SK-N-DZ (cell line): ENCODE data around the gene C15orf39.

Experiments
- DNase-seq: peaks from one replicate; pipeline ENCODE4 v3.0.0-alpha.2; 2015; ENCODE audit warnings: low spot score

The C15orf39 gene

DNA sequence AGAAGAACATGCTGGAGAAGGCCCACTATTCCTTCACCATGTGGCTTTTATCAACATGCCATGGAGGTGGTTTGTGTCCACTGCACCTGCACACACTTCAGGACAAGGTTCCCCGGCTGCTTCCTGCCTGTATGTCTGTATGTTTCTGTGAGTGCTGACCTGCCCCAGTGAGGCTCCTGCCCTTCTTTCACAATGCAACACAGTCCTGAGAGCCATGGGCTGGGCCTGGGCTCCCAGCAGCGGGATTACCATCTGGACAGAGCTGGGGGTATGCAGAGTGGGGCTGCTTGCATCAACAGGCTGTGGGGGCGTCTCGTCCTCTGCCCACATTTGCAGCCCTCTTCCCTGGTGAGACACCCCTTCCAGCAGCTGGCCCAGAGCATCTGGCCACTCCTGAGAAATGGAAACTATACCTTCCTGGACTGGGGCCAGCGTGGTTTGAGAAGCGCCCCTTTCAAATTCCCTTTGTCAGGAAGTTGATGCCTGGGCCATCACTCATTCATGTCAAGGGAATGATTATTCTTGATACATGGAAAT is 29.3 kb upstream of the C15orf39 start:
- no peak for DNase-seq

DNA sequence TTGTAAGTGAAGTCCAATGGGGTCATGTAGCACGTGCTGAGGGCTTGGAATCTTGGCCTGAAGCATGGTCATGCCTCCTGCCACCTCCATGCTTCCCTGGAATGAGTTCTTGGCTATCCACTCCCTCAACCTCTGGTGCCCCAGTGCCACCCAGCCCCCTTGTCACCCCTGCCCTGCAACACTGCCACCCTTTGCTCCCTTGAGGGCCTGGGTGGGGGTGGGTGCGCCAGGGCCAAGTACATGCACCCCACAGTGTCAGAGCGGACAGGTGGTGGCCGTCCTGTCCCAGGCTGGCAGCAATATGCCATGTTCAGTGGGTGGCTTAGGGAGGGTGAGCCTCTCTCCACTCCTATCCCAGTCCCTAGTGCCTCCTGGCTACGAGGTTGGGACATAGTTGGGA is 27.6 kb upstream of the C15orf39 start:
- DNase-seq = no peak

GRCh38 chr15:75174729-75175128 is 27.0 kb upstream of the C15orf39 start:
- no peak for DNase-seq

GRCh38 chr15:75176396-75176761 is 25.3 kb upstream of the C15orf39 start:
- DNase-seq = no peak

GRCh38 chr15:75177360-75178071 is 24.2 kb upstream of the C15orf39 start:
- no peak for DNase-seq

- DNase-seq = peak; percentile 58
These were observed 23.3 kb upstream of the C15orf39 start for GRCh38 chr15:75178171-75178937.

DNA sequence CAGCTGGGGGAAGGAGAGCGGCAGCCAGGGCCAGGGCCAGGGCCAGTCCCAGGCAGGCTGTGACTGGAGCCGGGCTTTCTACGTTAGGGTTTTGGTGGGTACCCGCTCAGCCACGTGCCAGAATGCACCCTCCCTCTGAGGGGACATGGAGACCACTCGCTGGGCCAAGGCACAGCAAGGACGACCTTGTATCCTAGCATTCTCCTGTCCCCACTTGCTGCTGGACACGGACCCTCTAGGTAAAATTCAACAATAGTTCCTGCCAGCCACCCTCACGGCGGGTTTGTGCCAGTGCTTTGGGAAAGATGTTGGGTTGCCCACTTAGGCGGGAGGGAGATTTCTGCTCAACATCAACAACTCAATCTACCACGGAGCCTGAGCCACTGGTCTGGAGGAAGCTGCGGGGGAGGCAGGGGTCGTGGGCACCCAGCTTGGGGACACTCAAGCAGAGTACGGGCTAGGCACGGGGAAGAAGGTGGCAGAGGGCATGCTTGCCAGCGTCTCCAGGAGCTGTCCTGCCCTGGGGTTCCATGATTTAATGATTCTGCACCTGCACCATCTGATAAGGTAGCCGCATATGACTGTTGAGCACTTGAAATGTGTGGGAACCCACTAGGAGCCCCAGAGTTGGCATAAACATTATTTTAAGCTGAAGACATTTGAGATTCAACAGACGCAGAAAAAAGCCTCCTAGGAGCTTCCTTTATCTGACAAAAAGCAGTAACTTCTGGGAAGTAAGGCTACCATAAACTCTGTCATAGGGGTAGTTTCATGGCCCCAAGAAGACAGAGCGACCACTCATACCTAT is 22.5 kb upstream of the C15orf39 start:
- no peak for DNase-seq

- DNase-seq = no peak
These were observed 21.9 kb upstream of the C15orf39 start for GRCh38 chr15:75179746-75180140.

DNA sequence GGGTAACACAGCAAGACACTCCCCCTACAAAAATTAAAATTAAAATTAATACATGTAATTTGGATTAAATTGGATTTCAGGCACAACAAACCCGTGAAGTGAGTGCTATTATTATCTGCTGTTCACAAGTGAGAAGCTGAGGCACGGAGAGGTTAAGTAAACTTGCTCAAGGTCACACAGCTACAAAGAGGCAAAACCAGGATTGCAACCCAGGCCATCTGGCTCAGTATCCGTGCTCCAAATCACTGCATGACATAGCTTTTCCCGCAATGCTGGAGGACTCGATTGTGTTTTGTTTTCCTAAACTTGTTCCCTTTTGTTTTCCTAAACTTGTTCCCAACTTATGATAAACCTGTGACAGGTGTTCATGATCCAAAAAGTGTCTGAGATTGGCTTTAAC is 19.9 kb upstream of the C15orf39 start:
- no peak for DNase-seq

DNA sequence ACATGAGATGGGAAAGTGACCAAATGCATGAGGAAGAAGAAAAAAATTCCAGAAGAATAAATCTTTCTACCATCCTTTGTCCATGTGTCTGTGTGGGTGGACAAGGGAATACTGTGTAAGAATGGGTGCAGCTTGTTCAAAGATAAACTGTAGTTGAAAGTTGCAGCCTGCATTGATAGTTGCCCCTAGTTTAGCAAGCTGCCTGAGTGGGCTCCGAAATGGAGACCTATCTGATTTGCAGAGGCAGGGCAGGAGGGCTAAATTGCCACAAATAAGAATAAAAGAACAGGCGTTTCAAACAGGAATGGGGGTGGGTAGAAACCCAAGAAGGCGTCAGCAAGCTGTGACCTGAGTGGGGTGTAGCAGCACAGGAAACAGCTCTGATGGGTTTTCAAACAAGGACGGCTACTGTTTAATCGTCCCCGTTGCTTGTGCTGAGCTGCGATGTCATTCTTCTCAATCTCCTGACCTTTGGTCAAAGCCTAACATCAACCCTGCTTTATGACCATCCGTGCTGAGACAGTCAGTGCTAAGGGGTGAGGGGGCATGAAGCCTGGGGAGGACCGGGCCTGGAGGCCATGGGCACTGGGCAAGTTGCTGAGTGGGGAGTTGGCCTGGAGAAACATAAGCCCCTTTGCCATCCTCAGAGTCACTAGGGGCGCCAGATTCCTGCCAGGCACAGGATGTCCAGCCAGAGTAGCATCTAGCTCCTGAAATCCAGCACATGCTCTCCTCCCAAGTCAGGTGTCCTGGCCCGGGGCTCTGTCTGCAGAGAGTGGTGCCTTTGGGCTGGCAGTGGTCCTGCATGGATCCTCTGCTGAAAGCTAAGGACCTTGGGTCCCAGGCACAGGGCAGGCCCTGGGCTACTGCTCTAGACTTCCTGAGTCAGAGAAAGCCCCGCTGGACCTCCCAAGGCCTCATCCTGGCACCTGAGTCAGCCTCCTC is 19.2 kb upstream of the C15orf39 start:
- DNase-seq = no peak

DNA sequence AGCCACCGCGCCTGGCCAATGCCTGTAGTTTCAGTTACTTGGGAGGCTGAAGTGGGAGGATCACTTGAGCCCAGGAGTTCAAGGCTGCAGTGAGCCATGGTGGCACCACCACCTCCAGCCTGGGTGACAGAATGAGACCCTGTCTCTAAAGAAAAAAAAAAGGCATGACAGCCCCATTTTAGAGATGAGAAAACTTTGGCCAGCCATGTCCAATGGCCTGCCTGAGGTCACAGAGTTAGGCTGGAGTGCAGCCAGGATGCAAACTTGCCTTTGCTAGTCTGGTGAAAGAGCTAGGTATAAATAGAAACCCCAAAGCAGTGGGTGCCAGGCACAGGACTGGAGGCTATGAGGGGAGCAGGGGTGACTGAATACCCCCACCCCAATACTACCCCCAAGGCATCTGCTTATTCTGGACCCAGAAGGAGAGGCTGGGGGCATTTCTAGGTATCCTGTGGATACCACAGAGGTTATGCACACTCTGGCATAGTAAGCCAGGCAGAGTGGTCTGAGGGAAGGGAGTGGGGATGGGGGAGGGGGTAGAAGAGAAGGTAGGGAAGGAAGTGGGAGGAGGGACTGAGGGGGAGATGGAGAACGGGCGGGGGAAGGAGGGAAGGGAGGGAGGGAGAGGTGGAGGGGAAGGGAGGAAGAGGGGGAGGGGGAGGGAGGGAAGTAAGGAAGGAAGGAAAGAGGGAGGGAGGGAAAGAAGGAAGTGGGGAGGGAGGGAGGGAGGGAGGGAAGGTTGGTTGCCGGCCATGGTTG is 16.2 kb upstream of the C15orf39 start:
- no peak for DNase-seq

GRCh38 chr15:75186044-75186443 is 15.6 kb upstream of the C15orf39 start:
- DNase-seq = no peak

DNA sequence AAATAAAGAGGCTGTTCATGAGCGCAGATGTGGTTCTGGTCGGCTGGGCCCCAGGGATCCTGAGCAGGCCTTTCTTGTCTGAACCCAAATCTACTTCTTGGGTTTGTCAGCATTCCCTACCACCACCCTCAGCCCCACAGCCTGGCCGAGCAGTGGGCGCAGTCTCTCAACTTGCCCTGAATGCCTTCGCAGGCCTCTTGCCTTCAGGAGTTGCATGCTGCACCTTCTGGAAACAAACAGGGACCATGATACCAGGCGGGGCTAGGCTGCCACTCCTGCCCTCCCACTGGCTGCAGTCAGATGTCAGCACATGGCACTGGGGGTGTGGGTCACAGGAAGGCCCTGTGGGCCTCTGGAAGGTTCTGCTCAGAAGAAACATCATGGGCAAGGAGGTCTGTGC is 13.2 kb upstream of the C15orf39 start:
- DNase-seq = no peak

- no peak for DNase-seq
These were observed 10.4 kb upstream of the C15orf39 start for GRCh38 chr15:75191235-75191634.

DNA sequence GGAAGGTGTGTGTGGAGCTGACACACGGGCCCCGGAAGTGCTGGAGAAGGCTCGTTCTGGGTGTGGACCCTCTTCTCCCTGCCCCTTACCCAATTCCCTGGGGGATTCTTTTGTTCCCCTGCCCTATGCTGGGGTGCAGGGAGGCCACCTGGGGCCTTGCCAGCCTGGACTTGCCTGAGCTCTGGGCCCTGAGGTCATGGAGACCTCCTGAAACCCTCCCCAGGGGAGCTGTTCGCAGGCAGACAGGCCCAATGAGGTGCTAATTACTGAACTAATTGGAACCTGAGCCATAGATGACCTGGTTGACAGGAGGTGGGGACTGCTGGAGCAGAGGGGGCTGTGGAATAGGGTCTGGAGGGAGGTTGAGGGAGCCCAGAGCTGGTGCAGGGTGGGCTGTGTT is 9.4 kb upstream of the C15orf39 start:
- no peak for DNase-seq

DNA sequence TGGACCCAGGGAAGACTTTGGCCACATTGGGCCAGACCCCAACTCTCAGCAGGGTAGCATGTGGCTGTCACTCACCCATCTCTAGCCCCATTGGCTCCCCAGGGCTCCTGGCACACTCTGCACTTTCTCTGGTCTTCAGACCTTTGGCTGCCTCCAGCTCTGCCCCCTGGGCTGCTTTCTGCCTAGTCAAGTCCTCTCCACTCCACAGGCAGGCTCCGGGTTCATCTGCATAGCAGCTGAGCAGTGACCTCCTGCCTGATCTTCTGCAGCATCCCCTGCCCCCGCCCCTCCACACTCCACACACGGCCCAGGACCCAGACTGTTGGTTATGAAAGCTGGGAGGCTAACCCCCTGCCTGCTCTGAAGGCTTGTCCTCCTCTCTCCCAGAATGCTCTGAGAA is 8.4 kb upstream of the C15orf39 start:
- DNase-seq = no peak

- no peak for DNase-seq
These were observed 7.7 kb upstream of the C15orf39 start for GRCh38 chr15:75193976-75194375.

GRCh38 chr15:75194397-75194796 is 7.3 kb upstream of the C15orf39 start:
- no peak for DNase-seq

DNA sequence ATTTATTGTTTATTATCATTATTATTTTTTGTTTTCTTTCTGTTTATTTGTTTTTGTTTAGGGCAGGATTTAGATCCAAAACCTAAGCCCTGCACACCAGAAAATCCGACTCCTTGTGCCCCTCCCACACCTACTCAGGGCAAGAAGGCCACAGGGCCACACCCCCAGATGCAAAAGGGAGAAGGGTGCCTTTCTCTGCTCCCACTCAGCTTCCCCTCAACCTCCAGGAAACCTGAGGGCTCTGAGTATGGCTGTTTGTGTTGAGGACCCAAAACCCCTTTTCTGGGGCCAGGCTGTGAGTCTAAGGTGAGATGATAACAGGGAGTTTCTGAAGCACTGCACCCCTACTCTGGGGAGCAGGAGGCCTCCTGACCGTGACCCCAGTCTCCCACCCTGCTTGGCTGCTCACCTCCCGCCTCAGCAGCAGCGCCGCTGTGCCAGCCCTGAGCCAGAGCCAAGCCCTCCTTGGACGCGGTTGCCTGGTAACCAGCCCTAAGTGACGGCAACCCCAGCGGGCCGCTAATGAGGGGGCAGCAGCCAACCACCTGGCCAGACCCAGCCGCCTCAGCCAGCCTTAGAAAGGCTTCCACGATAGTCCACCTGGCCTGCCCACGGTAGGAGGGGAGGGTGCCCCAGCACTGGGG is 6.4 kb upstream of the C15orf39 start:
- peak; percentile 70 for DNase-seq

- DNase-seq = no peak
These were observed 5.9 kb upstream of the C15orf39 start for GRCh38 chr15:75195766-75196241.
